ENCODE measurements around the gene PFKFB3.

DNA sequence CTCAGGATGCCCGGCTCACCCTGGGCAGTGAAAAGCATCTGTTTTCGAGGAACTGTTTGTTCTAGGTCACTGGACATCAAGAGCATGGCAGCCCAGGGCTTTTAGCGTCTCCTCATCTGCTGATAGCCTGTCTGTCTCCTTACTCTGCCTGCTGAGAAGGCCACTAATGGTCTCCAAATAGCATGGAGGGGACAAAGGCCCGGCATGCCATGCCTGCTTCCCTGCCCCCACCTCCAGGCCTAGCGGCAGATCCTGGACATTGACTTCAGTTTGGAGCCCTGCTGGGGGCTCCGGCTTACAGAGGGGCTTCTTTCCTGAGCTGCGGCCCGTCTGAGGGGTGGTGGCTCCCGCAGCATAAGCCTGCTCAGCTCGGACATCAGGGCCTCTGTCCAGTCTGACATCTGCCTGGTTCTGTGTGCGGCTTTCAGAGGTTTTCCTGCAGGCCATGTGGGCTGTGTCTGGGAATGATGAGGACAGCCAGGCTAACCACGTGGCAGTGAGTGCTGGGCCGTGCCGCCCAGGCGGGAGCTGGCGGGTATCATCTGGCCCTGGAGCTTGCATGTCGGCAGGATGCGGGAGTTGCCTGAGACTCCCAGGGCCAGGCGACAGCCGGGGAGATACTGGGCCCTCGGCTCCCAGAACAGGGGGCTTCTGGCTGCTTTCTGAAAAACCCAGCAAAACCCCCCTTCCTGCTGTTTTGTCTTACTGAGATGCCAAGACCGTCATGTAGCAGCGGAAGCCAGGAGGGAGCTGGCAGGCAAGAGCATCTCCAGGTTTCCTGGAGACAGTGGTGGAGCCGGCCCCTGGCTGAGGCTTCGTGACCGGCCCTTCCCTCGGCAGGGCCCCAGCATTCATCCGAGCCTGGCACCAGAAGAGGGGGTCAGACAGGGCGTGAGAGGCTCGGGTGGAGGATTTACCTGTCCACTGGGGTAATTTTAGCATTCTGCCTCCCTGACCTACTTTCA is 9.2 kb downstream of the PFKFB3 start:
- TF ChIP-seq EZH2phosphoT487 (IDR thresholded peaks at IDR 0.05; ENCODE audit: borderline replicate concordance, low read length): no peak
- TF ChIP-seq, protein P1, sequence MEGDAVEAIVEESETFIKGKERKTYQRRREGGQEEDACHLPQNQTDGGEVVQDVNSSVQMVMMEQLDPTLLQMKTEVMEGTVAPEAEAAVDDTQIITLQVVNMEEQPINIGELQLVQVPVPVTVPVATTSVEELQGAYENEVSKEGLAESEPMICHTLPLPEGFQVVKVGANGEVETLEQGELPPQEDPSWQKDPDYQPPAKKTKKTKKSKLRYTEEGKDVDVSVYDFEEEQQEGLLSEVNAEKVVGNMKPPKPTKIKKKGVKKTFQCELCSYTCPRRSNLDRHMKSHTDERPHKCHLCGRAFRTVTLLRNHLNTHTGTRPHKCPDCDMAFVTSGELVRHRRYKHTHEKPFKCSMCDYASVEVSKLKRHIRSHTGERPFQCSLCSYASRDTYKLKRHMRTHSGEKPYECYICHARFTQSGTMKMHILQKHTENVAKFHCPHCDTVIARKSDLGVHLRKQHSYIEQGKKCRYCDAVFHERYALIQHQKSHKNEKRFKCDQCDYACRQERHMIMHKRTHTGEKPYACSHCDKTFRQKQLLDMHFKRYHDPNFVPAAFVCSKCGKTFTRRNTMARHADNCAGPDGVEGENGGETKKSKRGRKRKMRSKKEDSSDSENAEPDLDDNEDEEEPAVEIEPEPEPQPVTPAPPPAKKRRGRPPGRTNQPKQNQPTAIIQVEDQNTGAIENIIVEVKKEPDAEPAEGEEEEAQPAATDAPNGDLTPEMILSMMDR (IDR thresholded peaks at IDR 0.05; ENCODE audit: low read depth, low read length, poor library complexity, severe bottlenecking): no peak
